Tongue (tissue), 2 donors: ENCODE measurements around the gene NAALADL2. TPM values are rescaled to one million over a fixed set of nuclear protein-coding genes. Genes with fewer than 3 reads are reported as not detected.
"Not testable (repeated sequence)": the region's sequence is repeated elsewhere in the genome, so short reads cannot be mapped to it uniquely, and the experiment has no call there.

Experiments used
- DNase-seq: peaks from one replicate; pipeline ENCODE4 v3.0.0-alpha.2; 2015
- total RNA-seq: library from RNA; depleted of rRNA; stranded (reverse); fragments of >200 nt; gene quantifications from one replicate; pipeline ENCODE4 v1.2.3, GENCODE V29; 2014

NAALADL2 gene
- total RNA-seq, 1 donor from 2014 or later: 76.0 TPM

DNA sequence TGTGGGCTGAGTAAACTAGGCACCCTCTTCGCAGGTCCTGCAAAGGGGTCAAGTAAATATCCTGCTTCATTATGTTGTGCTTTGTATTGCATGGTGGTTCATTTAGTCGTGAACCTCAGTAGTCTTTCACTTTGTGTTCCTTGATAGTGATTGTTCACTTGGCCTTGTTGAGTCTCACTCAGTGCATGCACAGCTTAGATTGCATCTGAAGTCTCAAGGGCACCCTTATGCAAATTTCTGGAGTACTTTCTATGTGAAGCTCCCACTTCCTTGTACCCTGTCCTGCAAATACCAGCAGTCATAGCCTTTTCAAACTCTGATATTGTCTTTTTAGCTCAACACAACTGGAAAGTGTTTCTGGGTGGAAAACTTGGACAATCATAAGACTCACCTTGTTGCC lies 519.2 kb downstream of the NAALADL2 start:
- DNase-seq: no peak

DNA sequence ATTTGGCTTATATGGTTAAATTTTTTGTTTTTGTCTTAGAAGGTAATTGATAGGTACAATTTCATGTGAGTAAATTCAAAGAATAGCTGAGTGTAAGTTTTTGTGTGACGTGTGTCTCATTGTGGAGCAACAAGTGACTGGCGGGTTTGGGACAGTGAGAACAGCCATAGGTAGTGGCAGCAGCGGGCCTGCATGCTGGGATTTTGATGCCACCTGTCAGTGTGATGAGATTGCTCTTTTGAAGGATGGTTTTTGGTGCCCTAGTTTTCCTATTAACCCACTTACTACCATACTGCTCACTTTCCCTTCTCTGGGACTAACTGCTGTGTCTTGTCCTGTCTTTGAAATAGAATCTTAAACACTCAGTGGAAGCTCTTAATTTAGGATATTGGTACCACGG lies 522.6 kb downstream of the NAALADL2 start:
- no peak for DNase-seq

DNA sequence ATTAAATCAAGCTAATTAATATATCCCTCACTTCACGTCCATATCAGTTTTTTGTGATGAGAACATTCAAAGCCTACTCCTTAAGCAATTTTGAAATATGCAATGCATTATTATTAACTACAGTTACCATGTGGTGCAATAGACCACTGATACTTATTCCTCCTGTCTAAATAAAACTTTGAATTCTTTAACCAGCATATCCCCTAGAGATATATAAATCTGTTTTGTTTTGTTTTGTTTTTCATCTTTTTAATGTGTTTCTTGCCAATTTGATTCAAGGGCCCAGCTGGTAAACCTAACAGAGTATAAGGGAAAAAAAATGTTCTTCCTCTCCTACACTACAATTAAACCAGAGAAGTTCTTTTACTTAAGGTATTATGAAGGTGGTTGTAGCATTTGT lies 524.2 kb downstream of the NAALADL2 start:
- DNase-seq: no peak

DNA sequence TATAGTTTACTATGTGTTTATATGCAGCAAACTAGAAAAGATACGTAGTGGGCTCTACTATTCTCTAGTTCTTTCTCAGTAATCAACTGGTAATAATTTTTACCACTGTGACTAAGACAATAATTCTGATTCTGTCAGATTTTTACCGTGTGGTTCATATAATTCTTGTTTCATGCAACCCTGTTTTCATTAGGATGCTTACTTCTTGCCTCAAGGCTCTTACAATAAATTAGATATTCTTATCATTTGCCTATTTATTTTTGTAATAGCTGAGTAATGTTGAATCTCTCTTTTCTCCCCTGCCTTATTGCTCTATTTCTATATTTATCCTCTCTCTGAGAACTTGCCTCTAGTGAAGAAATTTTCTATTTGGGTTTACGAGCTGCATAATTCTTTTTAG lies 524.7 kb downstream of the NAALADL2 start:
- no peak for DNase-seq

- DNase-seq: no peak
Observed at GRCh38 chr3:175384569-175384968, 525.4 kb downstream of the NAALADL2 start.

- DNase-seq: no peak
Observed at GRCh38 chr3:175386630-175387029, 527.5 kb downstream of the NAALADL2 start.

DNA sequence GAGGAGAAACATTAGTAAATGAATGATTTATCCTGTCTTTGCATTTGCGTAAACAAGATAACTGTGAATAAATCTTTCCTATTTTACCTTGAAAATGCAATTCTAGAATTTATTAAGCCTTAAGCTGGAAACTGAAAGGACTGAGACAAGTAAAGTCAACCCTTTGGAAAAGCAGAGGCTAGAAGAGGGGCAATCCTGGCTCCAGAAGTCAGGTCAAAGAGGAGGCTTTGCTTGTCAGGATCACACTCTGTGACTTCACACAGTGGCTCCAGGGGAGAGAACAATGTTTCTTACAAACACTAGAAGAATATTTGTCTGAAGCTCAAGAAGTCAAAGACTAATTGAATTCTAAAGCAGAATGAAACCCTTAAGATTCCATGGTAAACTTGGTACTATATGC lies 530.4 kb downstream of the NAALADL2 start:
- DNase-seq: no peak

- no peak for DNase-seq
Observed at GRCh38 chr3:175391601-175392000, 532.5 kb downstream of the NAALADL2 start.

- DNase-seq: no peak
Observed at GRCh38 chr3:175392653-175393052, 533.5 kb downstream of the NAALADL2 start.

- no peak for DNase-seq
Observed at GRCh38 chr3:175397372-175397771, 538.2 kb downstream of the NAALADL2 start.

GRCh38 chr3:175398676-175399075 lies 539.5 kb downstream of the NAALADL2 start:
- DNase-seq: no peak

DNA sequence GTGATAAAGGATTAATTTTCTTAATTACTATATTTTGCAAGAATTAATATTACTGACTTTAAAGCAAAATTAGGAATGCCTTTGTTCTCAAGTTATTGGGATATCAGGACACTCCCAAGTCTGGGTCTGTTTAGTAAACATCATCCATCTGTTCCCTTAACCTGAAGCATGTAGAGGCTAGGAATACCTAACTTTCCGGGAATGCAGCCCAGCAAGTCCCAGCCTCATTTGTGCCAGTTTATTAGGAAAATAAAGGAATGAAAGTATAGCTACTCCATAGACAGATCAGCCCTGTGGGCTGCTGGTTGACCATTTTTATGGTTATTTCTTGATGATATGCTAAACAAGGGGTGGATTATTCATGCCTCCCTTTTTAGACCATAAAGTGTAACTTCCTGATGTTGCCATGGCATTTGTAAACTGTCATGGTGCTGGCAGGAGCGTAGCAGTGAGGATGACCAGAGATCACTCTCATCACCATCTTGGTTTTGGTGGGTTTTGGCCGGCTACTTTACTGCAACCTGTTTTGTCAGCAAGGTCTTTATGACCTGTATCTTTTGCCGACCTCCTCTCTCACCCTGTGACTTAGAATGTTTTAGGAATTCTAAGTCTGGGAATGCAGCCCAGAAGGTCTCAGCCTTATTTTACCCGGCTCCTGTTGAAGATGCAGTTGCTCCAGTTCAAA lies 540.2 kb downstream of the NAALADL2 start:
- DNase-seq: no peak

GRCh38 chr3:175404027-175404426 lies 544.9 kb downstream of the NAALADL2 start:
- DNase-seq: no peak

GRCh38 chr3:175404621-175405020 lies 545.5 kb downstream of the NAALADL2 start:
- DNase-seq: no peak

GRCh38 chr3:175410251-175410650 lies 551.1 kb downstream of the NAALADL2 start:
- peak; percentile 12 for DNase-seq

DNA sequence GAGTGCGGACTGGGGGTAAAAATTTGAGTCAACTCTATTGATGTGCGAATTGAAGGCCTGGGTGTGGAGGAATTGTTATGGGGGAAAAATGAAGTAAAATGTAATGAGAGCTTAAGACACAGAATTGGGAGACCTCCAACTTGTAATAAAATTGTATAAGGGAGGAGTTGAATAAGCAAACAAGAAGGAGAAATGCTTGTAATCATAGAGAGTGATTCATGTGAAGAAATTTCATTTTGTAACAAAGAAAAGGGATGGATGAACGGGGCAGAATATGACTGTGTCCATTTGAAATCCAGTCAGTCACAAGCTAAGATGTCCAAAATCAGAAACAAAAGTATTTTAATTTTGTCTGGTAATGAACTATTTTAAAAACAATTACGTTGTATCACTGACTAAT lies 552.3 kb downstream of the NAALADL2 start:
- no peak for DNase-seq

DNA sequence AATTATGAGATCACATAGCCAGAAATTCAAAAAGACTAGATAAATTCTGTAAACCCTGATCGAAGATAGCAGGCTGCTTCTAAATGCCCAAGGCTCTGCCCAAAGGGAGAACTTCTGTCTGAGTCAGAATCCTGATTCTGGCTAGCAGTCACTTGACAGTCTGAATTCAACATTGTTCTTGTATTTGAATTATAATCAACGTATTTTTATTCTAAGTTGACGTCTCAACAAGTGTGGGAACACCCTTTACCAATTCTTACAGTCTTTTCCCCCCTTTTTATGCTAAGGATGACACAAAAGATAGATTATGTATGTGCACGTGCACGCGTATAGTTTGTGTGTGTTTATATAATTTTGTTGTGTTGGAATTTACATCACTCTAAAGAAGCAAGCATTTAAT lies 552.8 kb downstream of the NAALADL2 start:
- DNase-seq: no peak

DNA sequence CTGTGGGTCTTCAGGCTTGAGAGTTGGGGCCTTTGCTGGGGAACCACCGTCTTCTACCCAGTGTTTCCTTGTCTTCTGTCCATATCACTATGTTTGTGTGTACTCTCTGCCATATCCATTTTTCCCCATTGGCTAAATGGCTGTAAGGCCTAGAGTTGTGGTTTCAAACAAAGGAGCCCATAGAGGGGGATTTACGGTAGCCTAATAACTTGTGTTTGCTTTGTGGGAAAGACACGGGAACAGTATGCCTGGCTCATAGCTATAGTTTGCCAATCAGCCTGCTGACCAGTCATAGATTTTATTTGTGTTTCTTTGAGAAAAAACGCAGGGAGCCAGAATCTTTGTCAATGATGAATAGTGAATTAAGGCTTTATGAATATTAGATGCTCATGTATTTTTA lies 554.8 kb downstream of the NAALADL2 start:
- DNase-seq: no peak

- no peak for DNase-seq
Observed at GRCh38 chr3:175416600-175416999, 557.5 kb downstream of the NAALADL2 start.

GRCh38 chr3:175417426-175417825 lies 558.3 kb downstream of the NAALADL2 start:
- no peak for DNase-seq

DNA sequence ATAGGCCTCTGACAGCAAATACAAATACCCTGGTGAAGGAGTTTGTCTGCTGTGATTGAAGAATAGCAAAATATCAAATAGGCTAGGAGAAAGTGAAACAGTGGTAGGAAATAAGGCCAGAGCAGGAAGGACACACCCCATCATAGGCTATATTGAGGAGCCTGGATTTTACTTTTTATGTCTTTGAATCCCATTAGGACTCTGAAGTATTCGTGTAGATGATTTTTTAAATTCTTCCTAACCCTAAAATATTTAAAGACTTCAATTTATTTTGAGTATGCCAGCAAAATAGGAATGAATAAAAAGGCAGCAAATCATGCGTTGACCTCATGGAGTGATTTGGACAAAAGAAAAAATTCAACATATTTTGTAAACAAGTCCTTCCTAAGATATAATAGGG lies 562.8 kb downstream of the NAALADL2 start:
- no peak for DNase-seq

GRCh38 chr3:175422744-175423143 lies 563.6 kb downstream of the NAALADL2 start:
- DNase-seq: no peak

DNA sequence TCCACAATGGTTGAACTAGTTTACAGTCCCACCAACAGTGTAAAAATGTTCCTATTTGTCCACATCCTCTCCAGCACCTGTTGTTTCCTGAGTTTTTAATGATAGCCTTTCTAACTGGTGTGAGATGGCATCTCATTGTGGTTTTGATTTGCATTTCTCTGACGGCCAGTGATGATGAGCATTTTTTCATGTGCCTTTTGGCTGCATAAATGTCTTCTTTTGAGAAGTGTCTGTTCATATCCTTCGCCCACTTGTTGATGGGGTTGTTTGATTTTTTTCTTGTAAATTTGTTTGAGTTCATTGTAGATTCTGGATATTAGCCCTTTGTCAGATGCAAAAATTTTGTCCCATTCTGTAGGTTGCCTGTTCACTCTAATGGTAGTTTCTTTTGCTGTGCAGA lies 564.7 kb downstream of the NAALADL2 start:
- not testable (repeated sequence) for DNase-seq

- no peak for DNase-seq
Observed at GRCh38 chr3:175426805-175427204, 567.7 kb downstream of the NAALADL2 start.

- peak; percentile 15 for DNase-seq
Observed at GRCh38 chr3:175428466-175428865, 569.3 kb downstream of the NAALADL2 start.
